Testis (tissue), 2 donors: ENCODE data around the gene CALD1.

Experiments used
- POLR2A ChIP-seq: fragments of 450-650 bp; IDR thresholded peaks from one replicate; pipeline ENCODE4 v1.6.1; 2017; ENCODE audit warnings: antibody characterized with exemption, mild to moderate bottlenecking, moderate library complexity
- TF ChIP-seq, protein P1 (sequence below), 3 experiments: fragments of 450-650 bp in 2 of 3; fragments of 200-600 bp in 1 of 3; sonication (generic) in 1 of 3; IDR thresholded peaks; one replicate each; pipeline ENCODE4 v1.5.1; 2016 to 2019; ENCODE audit warnings: antibody characterized with exemption in 3 of 3, mild to moderate bottlenecking in 2 of 3, moderate library complexity in 1 of 3

DNA sequence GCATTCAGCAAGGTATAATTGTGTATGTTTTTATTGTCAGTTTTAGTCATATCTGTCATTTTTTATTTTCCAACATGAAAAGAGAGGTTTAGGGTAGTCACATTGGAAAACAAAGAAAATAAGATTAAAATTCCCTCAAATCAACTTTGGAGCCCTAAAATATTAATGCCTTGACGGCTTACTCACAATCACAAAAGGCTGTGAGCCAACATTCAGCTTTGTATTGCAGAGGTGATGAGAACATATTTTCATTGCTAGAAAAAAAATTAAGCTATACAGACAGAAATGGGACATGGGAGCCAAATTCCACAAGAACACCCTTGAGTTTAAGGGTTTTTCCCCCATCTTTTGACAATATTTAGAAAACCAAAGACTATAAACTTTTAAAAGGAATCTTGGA, 30.2 kb downstream of the CALD1 start:
- TF ChIP-seq, protein P1, sequence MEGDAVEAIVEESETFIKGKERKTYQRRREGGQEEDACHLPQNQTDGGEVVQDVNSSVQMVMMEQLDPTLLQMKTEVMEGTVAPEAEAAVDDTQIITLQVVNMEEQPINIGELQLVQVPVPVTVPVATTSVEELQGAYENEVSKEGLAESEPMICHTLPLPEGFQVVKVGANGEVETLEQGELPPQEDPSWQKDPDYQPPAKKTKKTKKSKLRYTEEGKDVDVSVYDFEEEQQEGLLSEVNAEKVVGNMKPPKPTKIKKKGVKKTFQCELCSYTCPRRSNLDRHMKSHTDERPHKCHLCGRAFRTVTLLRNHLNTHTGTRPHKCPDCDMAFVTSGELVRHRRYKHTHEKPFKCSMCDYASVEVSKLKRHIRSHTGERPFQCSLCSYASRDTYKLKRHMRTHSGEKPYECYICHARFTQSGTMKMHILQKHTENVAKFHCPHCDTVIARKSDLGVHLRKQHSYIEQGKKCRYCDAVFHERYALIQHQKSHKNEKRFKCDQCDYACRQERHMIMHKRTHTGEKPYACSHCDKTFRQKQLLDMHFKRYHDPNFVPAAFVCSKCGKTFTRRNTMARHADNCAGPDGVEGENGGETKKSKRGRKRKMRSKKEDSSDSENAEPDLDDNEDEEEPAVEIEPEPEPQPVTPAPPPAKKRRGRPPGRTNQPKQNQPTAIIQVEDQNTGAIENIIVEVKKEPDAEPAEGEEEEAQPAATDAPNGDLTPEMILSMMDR (IDR thresholded peaks at IDR 0.05), result no peak
- TF ChIP-seq POLR2A, result no peak
